Measurements from ENCODE around the gene BCL2L1. TPM values are rescaled to one million over a fixed set of nuclear protein-coding genes. Genes with fewer than 3 reads are reported as not detected.

BCL2L1 gene
- polyA plus RNA-seq, 1 donor from 2014 or later, result 125 TPM

- TF ChIP-seq REST (IDR thresholded peaks at IDR 0.05; ENCODE audit: borderline replicate concordance), result no peak
- TF ChIP-seq POLR2AphosphoS5 (IDR thresholded peaks at IDR 0.05), result no peak
- no peak for TF ChIP-seq EP300 (conservative IDR thresholded peaks at IDR 0.05; ENCODE audit: poor library complexity, severe bottlenecking)
Observed at GRCh38 chr20:31712564-31713311, 9.9 kb downstream of the BCL2L1 start (continued).

DNA sequence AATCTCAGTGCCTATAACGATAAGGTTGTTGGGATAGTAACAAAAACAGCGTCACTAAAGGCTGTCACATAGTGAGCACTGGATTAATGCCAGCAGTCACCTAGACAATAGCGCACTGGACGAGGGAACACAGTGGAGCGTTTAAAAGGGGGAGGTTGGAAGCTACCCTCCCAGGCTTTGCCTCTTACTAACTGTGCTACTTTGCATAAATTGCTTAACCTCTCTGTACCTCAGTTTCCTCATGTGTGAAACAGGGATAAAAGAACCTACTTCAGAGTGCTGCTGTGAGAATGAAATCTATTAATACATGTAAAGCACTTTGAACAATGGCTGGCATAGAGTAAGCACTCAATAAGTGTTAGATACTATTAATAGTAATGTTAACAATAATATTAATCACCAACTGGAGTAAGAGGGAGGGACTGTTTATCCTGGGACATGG, 10.5 kb downstream of the BCL2L1 start:
- TF ChIP-seq SMC3 (conservative IDR thresholded peaks at IDR 0.05; ENCODE audit: poor library complexity) (no peak), REST (IDR thresholded peaks at IDR 0.05; ENCODE audit: borderline replicate concordance) (no peak), EZH2 (IDR thresholded peaks at IDR 0.05; ENCODE audit: borderline replicate concordance, insufficient read depth, low read length, poor library complexity, severe bottlenecking) (no peak), EP300 (conservative IDR thresholded peaks at IDR 0.05; ENCODE audit: poor library complexity, severe bottlenecking) (no peak), TAF1 (IDR thresholded peaks at IDR 0.05; ENCODE audit: low read depth) (no peak), RAD21 (conservative IDR thresholded peaks at IDR 0.05) (no peak), MXI1 (conservative IDR thresholded peaks at IDR 0.05; ENCODE audit: poor library complexity, severe bottlenecking) (no peak), POLR2AphosphoS5 (IDR thresholded peaks at IDR 0.05) (no peak)
- TF ChIP-seq, protein P1, sequence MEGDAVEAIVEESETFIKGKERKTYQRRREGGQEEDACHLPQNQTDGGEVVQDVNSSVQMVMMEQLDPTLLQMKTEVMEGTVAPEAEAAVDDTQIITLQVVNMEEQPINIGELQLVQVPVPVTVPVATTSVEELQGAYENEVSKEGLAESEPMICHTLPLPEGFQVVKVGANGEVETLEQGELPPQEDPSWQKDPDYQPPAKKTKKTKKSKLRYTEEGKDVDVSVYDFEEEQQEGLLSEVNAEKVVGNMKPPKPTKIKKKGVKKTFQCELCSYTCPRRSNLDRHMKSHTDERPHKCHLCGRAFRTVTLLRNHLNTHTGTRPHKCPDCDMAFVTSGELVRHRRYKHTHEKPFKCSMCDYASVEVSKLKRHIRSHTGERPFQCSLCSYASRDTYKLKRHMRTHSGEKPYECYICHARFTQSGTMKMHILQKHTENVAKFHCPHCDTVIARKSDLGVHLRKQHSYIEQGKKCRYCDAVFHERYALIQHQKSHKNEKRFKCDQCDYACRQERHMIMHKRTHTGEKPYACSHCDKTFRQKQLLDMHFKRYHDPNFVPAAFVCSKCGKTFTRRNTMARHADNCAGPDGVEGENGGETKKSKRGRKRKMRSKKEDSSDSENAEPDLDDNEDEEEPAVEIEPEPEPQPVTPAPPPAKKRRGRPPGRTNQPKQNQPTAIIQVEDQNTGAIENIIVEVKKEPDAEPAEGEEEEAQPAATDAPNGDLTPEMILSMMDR (IDR thresholded peaks at IDR 0.05; ENCODE audit: poor library complexity, severe bottlenecking), result no peak
- H3K36me3 ChIP-seq (ENCODE audit: insufficient read depth, low read length), result peaks cover 16% of the 10 kb centered on the region
- H2AFZ ChIP-seq (ENCODE audit: low read depth, low read length), result no peak overlapping the region
- H3K27ac ChIP-seq (ENCODE audit: low read length), result no peak overlapping the region
- H3K79me2 ChIP-seq (replicated peaks; ENCODE audit: insufficient read depth, low read length), result peaks cover 56% of the 10 kb centered on the region
- no peaks in the 10 kb centered on the region for H3K27me3 ChIP-seq (ENCODE audit: insufficient read depth, low read depth, low read length)
- H3K4me2 ChIP-seq (ENCODE audit: low read length), result no peak overlapping the region
- no peaks in the 10 kb centered on the region for H3K9me2 ChIP-seq (ENCODE audit: insufficient read depth, low read length)
- no peaks in the 10 kb centered on the region for H3K9me3 ChIP-seq (ENCODE audit: low read length)
- H3F3A ChIP-seq (ENCODE audit: insufficient read depth, low read length, poor library complexity, severe bottlenecking), result no peaks in the 10 kb centered on the region
- H4K20me1 ChIP-seq (ENCODE audit: insufficient read depth), result peaks cover 3% of the 10 kb centered on the region
- peak overlapping the region; percentile 36 for H3K4me3 ChIP-seq (ENCODE audit: low read length)
- no peak overlapping the region for H3K9ac ChIP-seq (ENCODE audit: low read length)
